ENCODE results near the gene NUDT9. TPM values are rescaled to one million over a fixed set of nuclear protein-coding genes. Genes with fewer than 3 reads are reported as not detected.

The NUDT9 gene
- total RNA-seq, 1 experiment from 2014 or later, result 16.8 TPM

GRCh38 chr4:87427518-87427868 lies 5.1 kb downstream of the NUDT9 start:
- no peak for DNase-seq
- Mint-ChIP-seq H3K4me3 (ENCODE audit: low read depth, unreplicated experiment) (no peak overlapping the region), H3K27ac (ENCODE audit: unreplicated experiment) (no peak overlapping the region), H3K27me3 (ENCODE audit: unreplicated experiment) (no peaks in the 10 kb centered on the region), H3K9me3 (ENCODE audit: low read depth, unreplicated experiment) (no peaks in the 10 kb centered on the region), H3K36me3 (ENCODE audit: insufficient read depth, unreplicated experiment) (peaks cover 6% of the 10 kb centered on the region), H3K4me1 (ENCODE audit: low read depth, unreplicated experiment) (no peaks in the 10 kb centered on the region)
- intact Hi-C loops (cut with micrococcal nuclease; ENCODE audit: unreplicated experiment), result no loop called here
- no TSS peak for BruUV-seq (replicated peaks)
- CTCF ChIA-PET, result no interaction called here
- no peak for TF ChIP-seq CTCF (IDR thresholded peaks at IDR 0.05; ENCODE audit: unreplicated experiment)

DNA sequence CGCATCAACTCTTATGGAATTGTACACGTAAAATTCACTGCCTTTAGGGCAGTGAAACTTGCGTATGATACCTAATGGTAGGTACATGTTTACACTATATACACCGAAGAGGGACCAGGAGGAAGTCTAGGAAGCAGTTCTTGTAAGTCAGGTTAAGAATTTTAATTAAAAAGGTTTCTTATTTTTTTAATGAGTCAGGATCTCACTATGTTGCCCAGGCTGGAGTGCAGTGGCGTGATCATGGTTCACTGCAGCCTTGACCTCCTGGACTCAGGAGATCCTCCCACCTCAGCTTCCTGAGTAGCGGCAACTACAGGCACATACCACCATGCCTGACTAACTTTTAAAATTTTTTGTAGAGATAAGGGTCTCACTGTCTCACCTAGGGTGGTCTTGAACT lies 6.6 kb downstream of the NUDT9 start:
- no peak overlapping the region for H3K4me3 Mint-ChIP-seq (ENCODE audit: low read depth, unreplicated experiment)

DNA sequence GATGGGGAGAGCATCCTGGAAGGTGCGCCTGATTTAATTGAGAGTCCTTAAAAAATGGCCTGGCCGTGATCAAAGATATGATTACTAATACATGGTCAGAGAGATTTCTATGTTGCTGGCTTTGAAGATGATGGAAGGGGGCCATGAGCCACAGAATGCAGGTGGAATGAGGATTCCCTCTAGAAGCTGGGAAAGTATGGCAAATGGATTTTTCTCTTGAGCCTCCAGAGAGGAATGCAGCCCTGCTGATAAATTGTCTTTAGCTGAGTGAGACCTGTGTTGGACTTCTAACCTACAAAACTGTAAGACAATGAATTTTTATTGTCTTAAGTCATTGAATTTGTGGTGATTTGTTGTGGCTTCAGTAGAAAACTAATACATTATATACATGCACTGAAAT lies 7.7 kb downstream of the NUDT9 start:
- H3K27me3 Mint-ChIP-seq (ENCODE audit: unreplicated experiment), result no peaks in the 10 kb centered on the region
- no peak overlapping the region for H3K4me3 Mint-ChIP-seq (ENCODE audit: low read depth, unreplicated experiment)
- CTCF ChIA-PET, result no interaction called here
- H3K36me3 Mint-ChIP-seq (ENCODE audit: insufficient read depth, unreplicated experiment), result no peaks in the 10 kb centered on the region
- no peak for DNase-seq
- intact Hi-C loops (cut with micrococcal nuclease; ENCODE audit: unreplicated experiment), result no loop called here
- BruUV-seq (replicated peaks), result no TSS peak
- no peak for TF ChIP-seq CTCF (IDR thresholded peaks at IDR 0.05; ENCODE audit: unreplicated experiment)
- no peaks in the 10 kb centered on the region for H3K4me1 Mint-ChIP-seq (ENCODE audit: low read depth, unreplicated experiment)
- no peak overlapping the region for H3K27ac Mint-ChIP-seq (ENCODE audit: unreplicated experiment)
- no peaks in the 10 kb centered on the region for H3K9me3 Mint-ChIP-seq (ENCODE audit: low read depth, unreplicated experiment)

More for the DNA sequence above, 6.6 kb downstream of the NUDT9 start:
- BruUV-seq (replicated peaks), result no TSS peak
- no peaks in the 10 kb centered on the region for H3K4me1 Mint-ChIP-seq (ENCODE audit: low read depth, unreplicated experiment)
- no peaks in the 10 kb centered on the region for H3K36me3 Mint-ChIP-seq (ENCODE audit: insufficient read depth, unreplicated experiment)
- no peaks in the 10 kb centered on the region for H3K9me3 Mint-ChIP-seq (ENCODE audit: low read depth, unreplicated experiment)
- no peaks in the 10 kb centered on the region for H3K27me3 Mint-ChIP-seq (ENCODE audit: unreplicated experiment)
- H3K27ac Mint-ChIP-seq (ENCODE audit: unreplicated experiment), result no peak overlapping the region
- no peak for DNase-seq
- TF ChIP-seq CTCF (IDR thresholded peaks at IDR 0.05; ENCODE audit: unreplicated experiment), result no peak
- CTCF ChIA-PET, result no interaction called here
- intact Hi-C loops (cut with micrococcal nuclease; ENCODE audit: unreplicated experiment), result no loop called here

DNA sequence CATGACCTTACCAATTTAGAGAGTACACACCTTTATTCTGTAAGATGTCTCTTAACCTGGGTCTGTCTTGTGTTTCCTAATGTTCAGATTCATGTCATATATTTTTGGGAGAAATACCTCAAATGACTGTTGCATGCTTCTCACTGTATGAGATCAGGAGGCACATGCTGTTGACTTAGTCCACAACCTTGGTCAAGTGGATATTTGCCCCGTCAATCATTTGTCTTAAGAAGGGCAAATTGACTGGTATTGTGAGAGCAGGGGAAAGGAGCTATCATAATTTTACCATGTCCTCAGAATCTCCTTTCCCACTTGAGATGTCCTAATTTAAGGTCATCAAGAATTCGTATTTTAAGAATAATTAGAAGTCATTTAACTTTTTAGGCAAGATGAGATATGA lies 11.0 kb downstream of the NUDT9 start:
- no peaks in the 10 kb centered on the region for H3K9me3 Mint-ChIP-seq (ENCODE audit: low read depth, unreplicated experiment)
- no peaks in the 10 kb centered on the region for H3K4me1 Mint-ChIP-seq (ENCODE audit: low read depth, unreplicated experiment)
- no peaks in the 10 kb centered on the region for H3K27me3 Mint-ChIP-seq (ENCODE audit: unreplicated experiment)
- H3K36me3 Mint-ChIP-seq (ENCODE audit: insufficient read depth, unreplicated experiment), result no peaks in the 10 kb centered on the region
- CTCF ChIA-PET, result interaction anchor here (0.8 kb wide), 1 partner anchor 154 kb away, joined by 6 read pairs; no protein-coding TSS in a partner anchor
- TF ChIP-seq CTCF (IDR thresholded peaks at IDR 0.05; ENCODE audit: unreplicated experiment), result no peak
- no peak overlapping the region for H3K4me3 Mint-ChIP-seq (ENCODE audit: low read depth, unreplicated experiment)
- DNase-seq, result no peak
- no peak overlapping the region for H3K27ac Mint-ChIP-seq (ENCODE audit: unreplicated experiment)
- intact Hi-C loops (cut with micrococcal nuclease; ENCODE audit: unreplicated experiment), result no loop called here
- BruUV-seq (replicated peaks), result no TSS peak

- intact Hi-C loops (cut with micrococcal nuclease; ENCODE audit: unreplicated experiment), result no loop called here
- BruUV-seq (replicated peaks), result no TSS peak
- CTCF ChIA-PET, result no interaction called here
- H3K9me3 Mint-ChIP-seq (ENCODE audit: low read depth, unreplicated experiment), result no peaks in the 10 kb centered on the region
- no peaks in the 10 kb centered on the region for H3K27me3 Mint-ChIP-seq (ENCODE audit: unreplicated experiment)
- TF ChIP-seq CTCF (IDR thresholded peaks at IDR 0.05; ENCODE audit: unreplicated experiment), result no peak
- H3K4me3 Mint-ChIP-seq (ENCODE audit: low read depth, unreplicated experiment), result no peak overlapping the region
- H3K27ac Mint-ChIP-seq (ENCODE audit: unreplicated experiment), result no peak overlapping the region
- H3K4me1 Mint-ChIP-seq (ENCODE audit: low read depth, unreplicated experiment), result no peaks in the 10 kb centered on the region
- peaks cover 5% of the 10 kb centered on the region for H3K36me3 Mint-ChIP-seq (ENCODE audit: insufficient read depth, unreplicated experiment)
- no peak for DNase-seq
These were observed 20.5 kb downstream of the NUDT9 start for GRCh38 chr4:87442889-87443288.
